Skeletal muscle cell (primary cell): ENCODE data around the gene PARD6B.
"Not testable (repeated sequence)": the region's sequence is repeated elsewhere in the genome, so short reads cannot be mapped to it uniquely, and the experiment has no call there.

Experiments
- DNase-seq: peaks from one replicate; pipeline ENCODE4 v3.0.0-alpha.2; 2010; ENCODE audit warnings: low read depth
- H3K4me3 ChIP-seq: 2 replicates; pipeline ENCODE4 v1.5.1; 2011; ENCODE audit warnings: low read depth, mild to moderate bottlenecking, control low read depth, low read length, moderate library complexity

Gene PARD6B

GRCh38 chr20:50790651-50791277, 59.4 kb downstream of the PARD6B start:
- peak; percentile 50 for DNase-seq
- H3K4me3 ChIP-seq = no peak overlapping the region

GRCh38 chr20:50792708-50793574, 61.6 kb downstream of the PARD6B start:
- DNase-seq = peak; percentile 12

GRCh38 chr20:50793575-50794016, 62.2 kb downstream of the PARD6B start:
- DNase-seq = not testable (repeated sequence)

More at GRCh38 chr20:50792708-50793574, 61.6 kb downstream of the PARD6B start:
- H3K4me3 ChIP-seq = no peak overlapping the region

GRCh38 chr20:50794181-50794845, 62.9 kb downstream of the PARD6B start:
- H3K4me3 ChIP-seq = peak overlapping the region; percentile 33
- no peak for DNase-seq

More at GRCh38 chr20:50793575-50794016, 62.2 kb downstream of the PARD6B start:
- not testable (repeated sequence) for H3K4me3 ChIP-seq

- peak; percentile 19 for DNase-seq
- peak within 1 kb of the TSS; percentile 91 for H3K4me3 ChIP-seq
Measured at GRCh38 chr20:50794846-50795634, 63.7 kb downstream of the PARD6B start, which contains the start of gene BCAS4. BCAS4 (plus strand) TSS chr20:50795061; CDS start chr20:50795084, 23 bp downstream.

- no peak overlapping the region for H3K4me3 ChIP-seq
- DNase-seq = no peak
Measured at GRCh38 chr20:50797142-50797541, 65.8 kb downstream of the PARD6B start.

GRCh38 chr20:50798650-50799049, 67.3 kb downstream of the PARD6B start:
- no peak for DNase-seq
- H3K4me3 ChIP-seq = no peak overlapping the region

- DNase-seq = no peak
- H3K4me3 ChIP-seq = no peak overlapping the region
Measured at GRCh38 chr20:50799176-50799889, 68.0 kb downstream of the PARD6B start.

GRCh38 chr20:50799890-50800550, 68.6 kb downstream of the PARD6B start:
- no peak overlapping the region for H3K4me3 ChIP-seq
- DNase-seq = no peak

GRCh38 chr20:50800986-50801746, 69.8 kb downstream of the PARD6B start:
- DNase-seq, H3K4me3 ChIP-seq: not testable (repeated sequence)

- DNase-seq = no peak
- H3K4me3 ChIP-seq = no peak overlapping the region
Measured at GRCh38 chr20:50801747-50802125, 70.4 kb downstream of the PARD6B start.

- no peak overlapping the region for H3K4me3 ChIP-seq
- no peak for DNase-seq
Measured at GRCh38 chr20:50802289-50802688, 70.9 kb downstream of the PARD6B start.

- DNase-seq = no peak
- H3K4me3 ChIP-seq = no peak overlapping the region
Measured at GRCh38 chr20:50804437-50805348, 73.3 kb downstream of the PARD6B start.

- H3K4me3 ChIP-seq = no peak overlapping the region
- no peak for DNase-seq
Measured at GRCh38 chr20:50805349-50805684, 73.9 kb downstream of the PARD6B start.

GRCh38 chr20:50806126-50806768, 74.9 kb downstream of the PARD6B start:
- no peak overlapping the region for H3K4me3 ChIP-seq
- DNase-seq = no peak
